ENCODE results near the gene FAHD1.

GRCh38 chr16:1789643-1790045 is 37.4 kb upstream of the FAHD1 start:
- no peak for TF ChIP-seq TAF1 (IDR thresholded peaks at IDR 0.05; ENCODE audit: low read depth)
- TF ChIP-seq CTCF (IDR thresholded peaks at IDR 0.05; ENCODE audit: poor library complexity, severe bottlenecking): no peak
- no peak for TF ChIP-seq REST (IDR thresholded peaks at IDR 0.05; ENCODE audit: borderline replicate concordance)
- TF ChIP-seq EP300 (conservative IDR thresholded peaks at IDR 0.05; ENCODE audit: poor library complexity, severe bottlenecking): no peak

All from neural cell (in vitro differentiated cells).